Activated CD4-positive, alpha-beta T cell treated with anti-CD3 and anti-CD28 coated beads, Interleukin-2, amount 10 ng/mL, durations not matched to agents 7 days and 5 days (primary cell): ENCODE results near the gene ZNF519. TPM values are rescaled to one million over a fixed set of nuclear protein-coding genes. Genes with fewer than 3 reads are reported as not detected.
A peak's percentile ranks its signal among the peaks of the same experiment; 100 is the strongest.
"Not testable (repeated sequence)": the region's sequence is repeated elsewhere in the genome, so short reads cannot be mapped to it uniquely, and the experiment has no call there.

Experiments
- CTCF ChIA-PET: fragments of 350-600 bp; sonication (Branson Sonifier 250); formaldehyde crosslinking; loops from one replicate; lab custom pipeline; 2021; ENCODE audit warnings: antibody characterized with exemption; lab: Charles Lee
- POLR2A ChIA-PET: fragments of 350-600 bp; sonication (Branson Sonifier 250); formaldehyde crosslinking; loops from one replicate; lab custom pipeline; 2021; ENCODE audit warnings: antibody characterized with exemption; lab: Charles Lee
- DNase-seq: peaks from one replicate; pipeline ENCODE4 v3.0.0-alpha.2; 2020
- H3K27ac Mint-ChIP-seq: one replicate; pipeline ENCODE4 v1.8.0; 2021; ENCODE audit warnings: mild to moderate bottlenecking, moderate library complexity, mixed read lengths
- H3K27me3 Mint-ChIP-seq: one replicate; pipeline ENCODE4 v1.8.0; 2021; ENCODE audit warnings: mixed read lengths
- H3K36me3 Mint-ChIP-seq: one replicate; pipeline ENCODE4 v1.8.0; 2021; ENCODE audit warnings: low read depth, mixed read lengths
- H3K4me1 Mint-ChIP-seq: one replicate; pipeline ENCODE4 v1.8.0; 2021; ENCODE audit warnings: mixed read lengths
- H3K4me3 Mint-ChIP-seq: one replicate; pipeline ENCODE4 v1.8.0; 2021; ENCODE audit warnings: mild to moderate bottlenecking, moderate library complexity, mixed read lengths
- H3K9me3 Mint-ChIP-seq: one replicate; pipeline ENCODE4 v1.8.0; 2021; ENCODE audit warnings: mixed read lengths
- total RNA-seq, 2 experiments: library from RNA; stranded (reverse); gene quantifications; one replicate each; pipeline ENCODE4 v1.2.3, GENCODE V29; 2021

Gene ZNF519
- total RNA-seq = 10 to 100 TPM; 14.4 to 16.1 TPM

DNA sequence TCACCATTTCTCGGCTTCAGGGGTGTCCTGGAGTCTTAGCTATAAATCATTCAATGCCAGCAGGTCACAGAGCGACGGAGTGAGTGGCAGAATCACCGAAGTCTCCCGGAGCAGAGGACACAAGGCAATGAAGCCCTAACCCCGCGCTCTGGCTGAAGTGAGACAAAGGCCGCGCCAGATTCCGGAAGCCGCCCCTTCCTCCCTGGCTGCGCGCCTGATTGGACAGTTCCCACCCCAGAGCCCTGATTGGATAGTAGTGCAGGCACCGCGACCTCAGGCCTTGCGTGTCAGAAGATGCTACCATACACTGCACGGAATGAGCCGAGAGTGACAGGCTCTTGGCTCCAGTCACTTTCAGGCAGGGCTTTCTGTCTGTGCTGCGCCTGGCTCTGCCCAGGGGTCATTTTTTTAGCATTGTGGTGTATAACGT is at the start of gene ZNF519:
ZNF519 (minus strand) TSS at position 165 of the 430 bp plus-strand sequence; CDS start at position 7, 158 bp downstream.
- Mint-ChIP-seq H3K27ac (peak within 1 kb of the TSS; percentile 97), H3K4me1 (peaks cover 23% of the 10 kb centered on the region), H3K36me3 (peaks cover 10% of the 10 kb centered on the region), H3K4me3 (peak within 1 kb of the TSS; percentile 92)
- CTCF ChIA-PET, H3K9me3 Mint-ChIP-seq, POLR2A ChIA-PET, H3K27me3 Mint-ChIP-seq: not testable (repeated sequence)
- DNase-seq = peak; percentile 89

DNA sequence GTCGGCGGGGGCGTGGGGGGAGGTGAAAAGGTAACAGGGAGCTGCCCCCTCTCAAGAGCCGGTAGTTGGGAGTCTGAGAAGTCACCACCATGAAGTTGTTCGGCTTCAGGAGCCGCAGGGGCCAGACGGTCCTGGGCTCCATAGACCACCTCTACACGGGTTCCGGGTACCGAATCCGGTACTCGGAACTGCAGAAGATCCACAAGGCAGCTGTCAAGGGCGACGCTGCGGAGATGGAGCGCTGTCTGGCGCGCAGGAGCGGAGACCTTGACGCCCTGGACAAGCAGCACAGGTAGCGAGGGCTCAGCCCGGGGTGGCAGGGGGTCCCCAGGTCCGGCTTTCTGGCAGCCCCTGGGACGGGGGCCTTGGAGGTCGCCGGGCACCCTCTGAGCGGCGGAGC is 47.1 kb upstream of the ZNF519 start:
- Mint-ChIP-seq H3K36me3 (no peaks in the 10 kb centered on the region), H3K27me3 (peaks cover 3% of the 10 kb centered on the region), H3K4me3 (peak overlapping the region; percentile 80), H3K4me1 (peaks cover 6% of the 10 kb centered on the region), H3K9me3 (no peaks in the 10 kb centered on the region), H3K27ac (peak overlapping the region; percentile 87)
- ChIA-PET CTCF (interaction anchor here (1.0 to 1.5 kb wide), 2 partner anchors 214 to 217 kb away, joined by 3 read pairs; no protein-coding TSS in a partner anchor), POLR2A (no interaction called here)
- DNase-seq = no peak

DNA sequence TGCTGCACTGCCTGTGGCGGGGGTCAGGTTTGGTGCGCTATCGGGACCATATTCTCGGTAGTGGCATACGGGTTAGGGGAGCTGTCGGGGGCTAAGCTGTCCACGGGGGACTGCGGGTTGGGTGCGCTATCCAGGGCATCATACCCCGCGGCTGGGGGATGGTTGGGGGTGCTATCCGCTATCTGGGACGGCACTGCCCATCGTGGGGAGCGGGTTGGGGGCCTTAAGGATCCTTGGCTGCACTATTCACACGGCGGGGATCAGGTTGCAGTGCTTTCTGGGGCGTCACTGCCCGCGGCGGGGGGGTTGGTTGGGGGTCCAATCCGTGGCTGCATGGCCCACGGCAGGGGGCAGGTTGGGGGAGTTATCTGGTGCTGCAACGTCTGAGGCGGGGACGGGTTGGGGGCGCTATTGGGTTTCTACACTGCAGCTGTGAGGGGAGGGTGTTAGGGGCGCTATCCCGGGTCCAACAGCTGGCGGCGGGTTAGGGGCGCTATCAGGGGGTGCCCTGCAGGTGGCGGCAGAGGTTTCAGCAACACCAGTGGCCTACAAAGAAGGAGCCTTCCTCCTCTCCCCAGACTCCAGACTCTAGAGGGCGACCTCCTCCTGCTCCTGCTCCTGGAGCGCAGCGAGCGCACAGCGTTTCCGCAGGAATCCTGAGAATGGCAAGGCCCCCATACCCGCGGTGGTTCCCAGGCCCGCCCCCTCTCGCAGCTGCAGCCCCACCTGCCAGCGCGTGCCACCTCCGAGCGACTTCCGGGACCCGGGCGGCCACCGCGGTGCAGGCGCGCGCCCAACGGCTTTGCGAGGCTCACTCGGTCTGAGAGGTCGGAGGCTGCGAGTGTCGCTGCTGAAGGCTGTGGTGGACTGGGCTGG is 46.3 kb upstream of the ZNF519 start:
- CTCF ChIA-PET = interaction anchor here (0.8 to 1.5 kb wide), 3 partner anchors 12 to 218 kb away, joined by 3 read pairs; no protein-coding TSS in a partner anchor
- H3K27me3 Mint-ChIP-seq, H3K9me3 Mint-ChIP-seq, POLR2A ChIA-PET, H3K36me3 Mint-ChIP-seq, H3K4me1 Mint-ChIP-seq: not testable (repeated sequence)
- DNase-seq = peak; percentile 79
- peak overlapping the region; percentile 80 for H3K4me3 Mint-ChIP-seq
- H3K27ac Mint-ChIP-seq = peak overlapping the region; percentile 87

DNA sequence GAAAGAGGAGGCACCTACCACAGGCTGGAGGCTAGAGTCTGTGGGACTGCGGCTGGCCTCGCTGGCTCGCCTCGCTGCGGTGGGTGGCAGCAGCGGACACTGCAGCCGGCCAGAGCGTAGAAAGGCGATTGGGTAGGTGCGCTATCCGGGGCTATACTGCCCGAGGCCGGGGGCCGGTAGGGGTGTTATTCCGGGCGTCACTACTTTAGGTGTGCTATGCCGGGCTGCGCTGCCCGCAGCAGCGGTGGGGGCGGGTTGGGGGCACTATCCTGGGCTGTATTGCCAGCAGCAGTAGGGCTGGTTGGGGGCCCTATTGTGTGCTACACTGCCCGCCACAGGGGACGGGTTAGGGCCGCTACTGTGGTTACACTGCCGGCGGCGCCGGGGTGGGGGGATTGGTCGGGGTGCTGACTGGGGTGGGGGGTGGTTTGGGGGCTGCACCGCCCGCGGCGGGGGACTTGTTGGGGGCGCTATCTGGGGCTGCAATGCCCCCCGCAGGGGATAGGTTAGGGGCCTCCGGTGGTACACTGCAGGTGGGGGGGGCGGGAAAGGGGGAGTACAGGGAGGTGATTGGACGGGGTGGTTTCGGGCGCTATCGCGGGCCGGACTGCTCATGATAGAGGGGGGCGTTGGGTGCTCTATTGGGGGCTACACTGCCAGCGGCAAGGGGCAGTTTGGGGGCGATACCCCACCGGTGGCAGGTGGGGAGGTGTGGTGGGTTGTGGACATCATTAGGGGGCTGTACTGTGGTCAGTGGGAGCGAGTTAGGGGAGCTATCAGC is 45.5 kb upstream of the ZNF519 start:
- H3K27me3 Mint-ChIP-seq, POLR2A ChIA-PET, H3K4me1 Mint-ChIP-seq, CTCF ChIA-PET, H3K36me3 Mint-ChIP-seq, H3K9me3 Mint-ChIP-seq, DNase-seq, H3K27ac Mint-ChIP-seq: not testable (repeated sequence)
- H3K4me3 Mint-ChIP-seq = peak overlapping the region; percentile 80

DNA sequence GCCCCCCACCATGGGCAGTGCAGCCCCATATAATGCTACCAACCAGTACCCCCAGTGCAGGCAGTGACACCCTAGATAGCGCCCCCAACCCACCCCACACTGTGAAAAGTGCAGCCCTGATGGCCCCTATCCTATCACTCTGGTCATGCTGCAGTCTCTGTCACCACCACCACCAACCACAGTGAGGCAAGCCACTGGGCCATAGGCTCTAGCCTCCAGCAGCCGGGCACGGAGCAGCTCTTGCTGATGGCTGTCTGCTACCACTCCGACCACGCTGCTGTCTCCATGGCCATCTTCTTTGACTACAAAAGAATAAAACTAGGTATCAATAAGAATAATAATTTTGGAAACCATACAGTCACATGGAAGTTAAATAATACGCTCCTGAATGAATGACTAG is 43.2 kb upstream of the ZNF519 start:
- H3K4me1 Mint-ChIP-seq, H3K27me3 Mint-ChIP-seq, H3K4me3 Mint-ChIP-seq, H3K36me3 Mint-ChIP-seq, DNase-seq, POLR2A ChIA-PET, CTCF ChIA-PET, H3K27ac Mint-ChIP-seq, H3K9me3 Mint-ChIP-seq: not testable (repeated sequence)

DNA sequence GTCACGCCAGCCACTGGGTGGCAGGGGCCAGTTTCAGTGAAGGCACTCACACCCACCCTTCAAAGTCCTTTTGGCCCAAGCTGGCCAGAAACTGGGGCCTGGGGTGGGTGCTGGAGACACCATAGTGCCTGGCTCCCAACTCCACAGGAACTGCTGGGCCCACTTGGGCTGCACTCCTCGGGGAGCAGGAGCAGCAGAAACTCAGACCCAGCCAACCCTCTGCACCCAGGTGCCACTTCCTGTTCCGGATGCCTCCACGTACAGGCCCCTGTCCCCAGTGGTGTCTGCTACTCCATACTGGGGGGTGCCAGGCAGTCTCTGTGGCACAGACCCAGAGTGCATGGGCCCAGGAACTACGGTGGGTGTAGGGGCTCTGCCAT is 42.5 kb upstream of the ZNF519 start:
- H3K9me3 Mint-ChIP-seq = no peaks in the 10 kb centered on the region
- H3K27me3 Mint-ChIP-seq = no peaks in the 10 kb centered on the region
- no peak overlapping the region for H3K27ac Mint-ChIP-seq
- peak; percentile 12 for DNase-seq
- ChIA-PET POLR2A (no interaction called here), CTCF (no interaction called here)
- no peaks in the 10 kb centered on the region for H3K36me3 Mint-ChIP-seq
- H3K4me1 Mint-ChIP-seq = peaks cover 2% of the 10 kb centered on the region
- no peak overlapping the region for H3K4me3 Mint-ChIP-seq

DNA sequence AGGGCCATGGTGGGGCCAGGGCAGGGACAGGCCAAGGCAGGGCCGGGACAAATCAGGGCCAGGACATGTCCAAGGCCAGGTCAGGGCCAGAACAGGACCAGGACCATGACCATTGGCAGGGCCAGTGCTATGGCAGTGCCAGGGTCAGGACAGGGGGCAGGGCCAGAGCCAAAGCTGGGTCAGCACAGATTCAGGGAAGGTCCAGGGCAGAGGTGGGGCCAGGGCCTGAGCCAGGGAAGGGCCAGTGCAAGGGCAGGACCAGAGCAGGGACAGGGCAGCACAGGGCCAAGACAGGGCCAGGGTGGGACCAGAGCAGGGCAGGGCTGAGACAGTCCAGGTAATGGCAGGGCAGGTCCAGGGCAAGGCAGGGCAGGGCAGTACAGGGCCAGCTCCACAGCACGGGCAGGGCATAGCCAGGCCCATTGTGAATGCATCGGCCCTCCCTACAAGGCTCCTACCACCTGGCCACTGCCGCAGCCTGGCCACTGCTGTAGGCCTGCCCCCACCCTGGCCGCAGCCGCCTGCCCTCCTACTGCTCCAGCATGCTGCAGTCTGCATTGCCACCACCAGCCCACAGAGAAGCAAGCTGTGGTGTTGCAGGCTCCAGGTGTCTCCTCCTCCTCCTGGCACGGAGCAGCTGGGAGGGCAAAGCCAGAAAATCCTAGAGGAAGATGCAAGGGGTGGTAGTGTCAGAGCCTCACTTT is 41.9 kb upstream of the ZNF519 start:
- H3K4me1 Mint-ChIP-seq, H3K27me3 Mint-ChIP-seq, CTCF ChIA-PET, DNase-seq, H3K9me3 Mint-ChIP-seq, H3K27ac Mint-ChIP-seq, H3K4me3 Mint-ChIP-seq, POLR2A ChIA-PET, H3K36me3 Mint-ChIP-seq: not testable (repeated sequence)

DNA sequence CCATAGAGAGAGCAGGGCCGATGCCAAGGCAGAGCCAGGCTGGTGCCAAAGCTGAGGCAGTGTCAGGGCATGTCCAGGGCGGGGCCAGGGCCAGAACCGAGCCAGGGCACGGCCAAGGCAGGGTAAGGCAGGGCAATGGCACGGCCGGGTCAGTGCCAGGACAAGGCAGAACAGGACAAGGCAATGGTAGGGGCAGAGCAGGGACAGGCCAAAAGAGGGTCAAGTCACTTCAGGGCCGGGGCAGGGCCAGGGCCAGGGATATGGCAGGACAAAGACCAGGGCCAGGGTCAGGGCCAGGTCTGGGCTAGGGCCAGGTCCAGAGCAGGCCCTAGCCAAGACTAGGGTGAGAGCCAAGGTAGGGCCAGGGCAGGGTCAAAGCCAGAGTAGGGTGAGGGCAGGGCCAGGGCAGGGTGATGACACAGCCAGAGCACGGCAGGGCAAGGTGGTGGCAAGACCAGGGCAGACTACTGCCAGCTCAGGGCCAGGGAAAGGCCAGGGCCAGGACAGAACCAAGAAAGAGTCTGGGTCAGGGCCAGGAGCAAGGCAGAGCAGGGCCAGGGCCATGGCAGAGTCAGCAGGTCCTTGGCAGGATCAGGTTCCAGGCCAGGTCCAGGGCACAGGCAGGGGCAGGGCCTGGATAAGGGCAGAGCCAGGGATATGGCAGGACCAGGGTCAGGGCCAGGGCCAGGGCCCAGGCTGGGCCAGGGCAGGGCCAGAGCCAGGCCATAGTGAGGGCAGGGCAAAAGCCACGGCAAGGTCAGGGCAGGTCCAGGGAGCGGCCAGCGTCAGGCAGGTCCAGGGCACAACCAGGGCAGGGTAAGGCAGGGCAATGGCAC is 41.1 kb upstream of the ZNF519 start:
- DNase-seq, POLR2A ChIA-PET, H3K27me3 Mint-ChIP-seq, H3K4me3 Mint-ChIP-seq, H3K27ac Mint-ChIP-seq, H3K9me3 Mint-ChIP-seq, H3K4me1 Mint-ChIP-seq, CTCF ChIA-PET, H3K36me3 Mint-ChIP-seq: not testable (repeated sequence)

DNA sequence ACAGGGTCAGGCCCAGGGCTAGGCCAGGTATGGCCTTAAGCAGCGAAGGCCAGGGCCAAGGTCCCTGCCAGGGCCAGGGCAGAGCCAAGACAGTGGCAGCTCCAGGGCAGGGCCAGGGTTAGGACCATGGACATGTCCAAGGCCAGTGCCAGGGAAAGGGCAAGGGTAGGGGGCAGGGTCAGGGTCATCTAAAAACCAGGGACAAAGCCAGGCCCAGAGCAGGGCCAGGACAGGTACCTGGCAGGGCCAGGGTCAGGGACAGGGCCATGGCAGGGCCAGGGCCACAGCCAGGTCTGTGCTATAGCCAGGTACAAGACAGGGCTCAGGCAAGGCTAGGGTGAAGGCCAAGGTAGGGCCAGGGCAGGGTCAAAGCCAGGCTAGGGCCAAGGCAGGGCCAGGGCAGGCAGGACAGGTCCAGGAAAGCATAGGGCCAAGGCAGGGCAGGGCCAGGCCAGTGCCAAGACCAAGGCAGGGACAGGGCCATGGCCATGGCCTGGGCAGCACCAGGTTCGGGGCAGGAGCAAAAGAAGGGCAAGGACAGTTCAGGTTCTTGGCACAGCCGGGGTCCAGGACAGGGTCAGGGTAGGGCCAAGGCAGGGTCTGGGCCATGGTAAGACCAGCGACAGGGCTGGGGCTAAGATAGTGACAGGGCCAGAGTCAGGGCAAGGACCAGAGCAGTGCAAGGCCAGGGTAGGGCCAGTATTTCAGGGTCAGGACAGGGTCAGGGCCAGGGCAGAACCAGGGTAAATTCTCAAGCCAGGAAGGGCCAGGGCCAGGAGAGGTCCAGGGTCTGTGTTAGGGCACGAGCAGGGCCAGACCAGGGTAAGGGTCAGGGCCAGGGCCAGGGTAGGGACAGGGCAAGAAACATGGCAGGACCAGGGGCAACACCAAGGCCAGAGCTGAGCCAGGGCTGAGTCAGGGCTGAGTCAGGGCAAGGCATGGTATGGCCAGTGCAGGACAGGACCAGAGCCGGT is 40.2 kb upstream of the ZNF519 start:
- H3K9me3 Mint-ChIP-seq, H3K27me3 Mint-ChIP-seq, H3K4me3 Mint-ChIP-seq, H3K4me1 Mint-ChIP-seq, CTCF ChIA-PET, DNase-seq, H3K36me3 Mint-ChIP-seq, POLR2A ChIA-PET, H3K27ac Mint-ChIP-seq: not testable (repeated sequence)

DNA sequence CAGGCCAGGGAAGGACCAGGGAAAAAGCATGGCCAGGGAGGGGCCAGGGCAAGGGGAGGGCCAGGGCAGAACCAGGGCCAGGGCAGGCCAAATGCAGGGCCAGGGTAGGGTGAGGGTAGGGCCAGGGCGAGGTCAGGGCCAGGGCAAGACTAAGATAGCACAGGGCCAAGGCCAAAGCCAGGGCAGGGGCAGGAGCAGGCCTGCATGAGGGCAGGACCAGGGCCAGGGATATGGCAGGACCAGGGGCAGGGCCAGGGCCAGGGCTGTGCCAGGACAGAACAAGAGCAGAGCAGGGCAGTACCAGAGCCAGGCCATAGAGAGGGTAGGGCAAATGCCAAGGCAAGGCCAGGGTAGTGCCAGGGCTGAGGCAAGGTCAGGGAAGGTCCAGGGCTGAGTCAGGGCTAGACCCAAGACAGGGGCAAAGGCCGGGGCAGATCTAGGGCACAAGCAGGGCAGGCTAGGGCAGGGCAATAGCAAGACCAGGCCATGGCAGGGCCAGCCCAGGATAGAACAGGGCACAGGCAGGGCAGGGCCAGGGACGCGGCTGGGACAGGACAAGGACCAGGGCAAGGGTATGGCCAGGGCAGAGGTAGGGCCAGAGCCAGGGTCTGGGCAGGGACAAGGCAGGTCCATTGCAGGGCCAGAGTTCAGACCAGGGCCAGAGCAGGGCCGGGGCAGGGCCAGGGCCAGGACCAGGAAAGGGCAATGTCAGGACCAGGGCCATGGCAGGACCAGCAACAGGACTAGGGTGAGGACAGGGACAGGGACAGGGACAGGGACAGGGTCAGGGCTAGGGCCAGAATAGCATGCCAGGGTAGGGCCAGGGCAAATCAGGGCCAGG is 39.3 kb upstream of the ZNF519 start:
- not testable (repeated sequence) for H3K36me3 Mint-ChIP-seq, H3K9me3 Mint-ChIP-seq

More for the DNA sequence above, 39.3 kb upstream of the ZNF519 start:
- CTCF ChIA-PET, POLR2A ChIA-PET, H3K4me3 Mint-ChIP-seq, H3K27ac Mint-ChIP-seq, H3K27me3 Mint-ChIP-seq, DNase-seq, H3K4me1 Mint-ChIP-seq: not testable (repeated sequence)
